ENCODE measurements around the gene TAOK2. TPM values are rescaled to one million over a fixed set of nuclear protein-coding genes. Genes with fewer than 3 reads are reported as not detected.
"Not testable (repeated sequence)": the region's sequence is repeated elsewhere in the genome, so short reads cannot be mapped to it uniquely, and the experiment has no call there.

TAOK2 gene
- total RNA-seq, 1 donor from 2014 or later, result 159 TPM

DNA sequence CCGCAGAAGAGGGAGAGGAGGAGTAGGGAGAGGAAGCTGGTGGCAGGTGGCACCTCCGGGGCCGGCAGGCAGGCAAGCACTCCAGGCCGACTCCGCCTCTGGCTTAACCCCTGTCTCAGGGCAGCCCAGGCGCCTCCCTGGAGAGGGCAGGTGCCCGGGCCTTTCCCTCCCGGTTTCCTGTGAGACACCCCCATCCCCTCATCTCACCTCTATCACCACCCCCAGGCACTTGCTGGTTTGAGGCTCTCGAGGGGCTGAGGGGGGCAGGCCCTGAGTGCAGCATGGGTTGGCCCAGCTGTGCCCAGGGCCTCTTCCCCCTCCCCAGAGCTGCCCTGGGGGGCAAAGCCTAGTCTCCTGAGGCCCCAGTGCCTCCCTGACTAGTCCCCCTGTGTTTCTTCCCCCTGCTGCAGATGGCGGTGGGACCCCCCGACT is 31.2 kb downstream of the TAOK2 start:
- no peak for DNase-seq

DNA sequence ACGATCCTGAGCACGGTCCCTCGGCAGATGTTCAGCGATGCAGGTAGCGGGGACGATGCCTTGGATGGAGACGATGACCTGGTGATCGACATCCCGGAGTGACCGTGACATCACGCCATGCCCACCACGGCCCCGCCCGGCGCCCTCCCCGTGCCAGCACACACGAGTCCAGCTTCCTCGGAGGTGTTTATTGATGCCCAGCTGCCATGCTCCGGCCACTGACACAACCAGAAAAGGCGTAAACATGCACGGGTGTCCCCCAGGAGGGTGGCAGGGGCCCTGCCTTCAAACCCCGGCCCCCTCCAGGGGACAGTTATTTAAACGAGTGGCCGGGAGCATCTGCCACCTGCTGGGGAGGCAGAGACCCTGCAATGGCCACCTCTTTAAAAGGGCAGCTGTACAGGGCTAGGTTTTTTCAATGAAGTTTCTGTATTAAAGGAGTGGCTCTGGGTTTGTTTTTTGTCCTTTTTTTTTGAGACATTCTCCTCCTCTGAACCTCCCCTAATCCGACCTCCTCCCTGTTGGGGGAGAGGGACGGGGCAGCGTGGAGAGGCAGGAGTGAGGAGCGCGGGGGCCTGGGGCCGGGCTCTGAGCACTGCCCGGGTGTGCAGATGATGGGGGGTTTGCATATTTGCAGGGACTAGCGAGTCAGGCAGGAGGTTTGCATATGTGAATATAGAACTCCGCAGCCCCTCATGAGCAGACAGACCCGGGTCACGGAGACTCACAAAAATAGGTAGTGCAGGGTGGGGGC is 31.9 kb downstream of the TAOK2 start:
- DNase-seq, result peak; percentile 71

DNA sequence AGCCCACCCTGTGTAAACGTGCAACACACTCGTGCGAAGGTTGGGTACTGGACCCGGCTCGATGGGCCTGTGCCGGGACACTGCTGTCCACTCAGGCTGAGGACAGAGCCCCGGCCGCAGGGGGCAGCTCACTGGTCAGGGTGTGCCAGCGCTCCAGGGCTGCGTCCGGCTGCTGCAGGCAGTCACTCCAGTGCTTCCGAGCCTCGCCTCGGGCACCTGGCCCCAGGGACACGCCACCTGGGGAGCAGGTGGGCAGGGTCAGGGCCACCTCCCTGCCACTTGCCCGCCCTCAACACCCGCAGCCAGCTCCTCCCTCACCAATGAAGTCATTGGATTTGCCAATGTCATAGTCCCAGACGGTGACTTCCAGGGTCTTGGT is 32.4 kb downstream of the TAOK2 start:
- no peak for DNase-seq

DNA sequence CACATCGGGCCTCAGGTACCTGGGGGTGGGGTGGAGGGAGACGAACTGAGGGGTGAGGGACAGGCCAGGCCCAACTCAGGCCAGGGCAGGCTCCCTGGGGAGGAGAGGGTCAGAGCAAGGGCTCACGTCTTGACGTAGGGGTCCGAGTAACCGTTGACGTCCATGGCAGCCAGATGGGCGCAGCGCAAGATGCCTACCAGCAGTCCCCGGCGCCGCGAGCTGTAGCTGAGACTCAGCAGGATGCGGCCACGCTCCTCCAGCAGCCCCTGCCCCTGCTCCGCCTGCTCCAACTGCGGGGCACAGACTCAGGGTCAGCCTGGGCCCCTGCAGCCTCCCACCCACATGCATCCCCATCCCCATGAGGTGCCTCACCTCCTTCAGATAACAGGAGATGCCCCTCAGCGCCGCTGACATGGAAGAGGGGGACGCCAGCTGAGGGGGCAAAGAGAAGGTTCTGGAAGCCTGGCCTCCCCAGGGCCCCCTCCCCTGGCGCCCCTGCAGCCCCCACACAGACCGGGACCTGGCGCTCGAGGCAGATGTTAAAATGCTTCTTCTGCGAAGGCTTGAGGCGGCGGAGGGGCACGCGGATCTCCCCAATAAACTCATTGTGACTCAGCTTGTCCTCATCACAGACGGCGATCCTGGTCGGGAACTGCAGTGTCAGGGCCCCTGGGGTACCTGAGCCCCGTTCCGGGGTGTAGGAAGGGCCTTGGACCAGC is 33.1 kb downstream of the TAOK2 start:
- DNase-seq, result no peak

DNA sequence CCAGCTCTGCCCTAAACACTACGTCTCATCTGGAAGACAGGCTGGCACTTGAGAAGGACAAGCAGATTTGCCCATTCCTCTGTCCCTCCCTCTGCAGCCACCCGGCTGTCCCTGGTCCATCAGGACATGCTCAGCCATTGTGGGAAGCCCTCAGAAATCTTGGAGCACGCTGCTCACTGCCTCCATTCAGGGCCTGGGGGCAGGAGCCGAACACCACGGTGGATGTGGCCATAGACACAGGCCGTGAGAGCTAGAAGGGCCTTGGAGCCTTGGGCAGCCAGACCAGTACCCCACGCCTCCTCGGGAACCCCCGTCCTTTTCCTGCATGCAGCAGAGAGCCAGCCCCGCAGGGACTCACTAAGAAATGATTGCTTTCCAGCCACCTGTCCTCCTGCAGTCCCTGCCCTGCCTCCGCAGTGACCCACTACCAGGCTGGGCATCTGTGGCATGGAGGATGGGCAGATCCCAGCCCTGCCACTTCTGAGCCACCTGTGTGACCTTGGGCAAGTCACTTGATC is 33.8 kb downstream of the TAOK2 start:
- no peak for DNase-seq

DNA sequence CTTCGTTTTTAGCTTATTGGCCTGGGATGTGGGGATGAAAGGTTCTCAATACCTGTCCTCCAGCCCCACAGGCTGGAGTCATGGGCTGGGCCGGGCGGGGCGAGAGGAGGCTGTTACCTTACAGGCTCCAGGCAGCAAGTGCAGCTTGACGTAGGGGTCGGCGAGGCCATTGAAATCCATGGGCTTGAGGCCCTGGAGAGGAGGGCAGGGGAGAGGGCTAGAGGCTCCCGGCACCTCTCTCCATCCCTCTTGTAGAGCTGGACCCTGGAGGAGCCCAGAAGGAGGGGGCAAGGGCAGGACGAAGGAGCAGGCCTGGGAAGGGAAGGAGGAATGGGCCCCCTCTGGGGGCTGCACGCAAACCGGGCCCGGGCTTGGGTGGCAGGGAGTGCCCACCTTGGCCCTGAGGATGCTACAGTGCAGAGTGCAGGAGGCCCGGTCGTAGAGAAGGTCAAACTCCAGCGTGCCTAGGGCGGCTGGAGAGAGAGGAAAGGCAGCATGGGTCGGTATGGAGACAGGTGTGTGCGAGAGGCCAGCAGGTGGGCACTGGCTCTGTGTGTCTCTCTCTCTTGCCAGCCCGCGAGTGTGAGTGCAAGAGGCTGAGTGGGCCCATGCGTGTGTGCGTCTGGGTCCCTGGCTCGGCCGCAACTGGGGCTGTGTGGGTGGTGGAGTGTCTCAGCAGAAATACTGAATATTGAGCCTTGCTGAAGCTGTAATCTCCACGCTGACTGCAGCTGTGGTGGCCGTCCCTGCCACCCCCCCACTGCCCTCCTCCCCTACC is 35.6 kb downstream of the TAOK2 start:
- no peak for DNase-seq

DNA sequence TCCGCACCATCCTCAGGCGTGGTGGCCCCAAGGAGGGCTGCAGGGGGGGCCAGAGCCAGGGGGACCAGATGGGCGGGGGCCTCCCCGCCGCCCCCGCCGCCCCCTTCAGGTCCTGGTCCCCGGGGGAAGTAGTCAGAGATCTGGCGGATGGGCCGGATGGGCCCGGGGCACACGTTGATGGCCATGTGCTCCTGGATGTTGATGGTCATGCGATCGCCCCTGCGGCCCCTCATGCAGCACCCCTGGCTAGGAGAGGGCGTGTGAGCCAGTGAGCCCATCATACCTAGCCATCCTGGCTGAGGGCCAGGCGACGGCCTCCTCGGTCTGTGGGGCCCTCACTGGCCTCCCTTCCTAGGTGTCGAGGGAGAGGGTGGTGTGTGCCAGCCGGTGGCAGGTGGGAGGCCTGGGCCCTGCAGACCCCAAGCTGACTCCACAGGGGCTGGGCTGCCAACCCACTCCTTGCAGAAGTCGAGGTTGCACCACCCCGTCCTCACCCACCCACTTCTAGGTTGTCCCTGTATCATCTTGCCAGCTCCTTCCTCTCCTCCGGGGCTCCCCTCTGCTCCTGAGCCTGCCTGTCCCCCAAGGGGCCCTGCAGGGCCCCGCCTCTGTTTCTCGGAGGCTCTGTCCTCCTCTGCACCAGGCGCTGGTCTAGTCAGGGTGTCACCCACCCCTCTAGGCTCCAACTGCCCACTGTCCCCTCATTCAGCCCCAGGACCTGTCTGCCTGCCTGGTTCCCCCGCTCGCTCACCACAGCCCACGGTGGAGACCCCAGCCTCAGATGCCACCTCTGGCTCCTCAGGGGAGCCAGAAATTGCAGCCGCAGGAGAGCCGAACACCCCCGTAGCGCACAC is 36.5 kb downstream of the TAOK2 start:
- DNase-seq, result no peak

DNA sequence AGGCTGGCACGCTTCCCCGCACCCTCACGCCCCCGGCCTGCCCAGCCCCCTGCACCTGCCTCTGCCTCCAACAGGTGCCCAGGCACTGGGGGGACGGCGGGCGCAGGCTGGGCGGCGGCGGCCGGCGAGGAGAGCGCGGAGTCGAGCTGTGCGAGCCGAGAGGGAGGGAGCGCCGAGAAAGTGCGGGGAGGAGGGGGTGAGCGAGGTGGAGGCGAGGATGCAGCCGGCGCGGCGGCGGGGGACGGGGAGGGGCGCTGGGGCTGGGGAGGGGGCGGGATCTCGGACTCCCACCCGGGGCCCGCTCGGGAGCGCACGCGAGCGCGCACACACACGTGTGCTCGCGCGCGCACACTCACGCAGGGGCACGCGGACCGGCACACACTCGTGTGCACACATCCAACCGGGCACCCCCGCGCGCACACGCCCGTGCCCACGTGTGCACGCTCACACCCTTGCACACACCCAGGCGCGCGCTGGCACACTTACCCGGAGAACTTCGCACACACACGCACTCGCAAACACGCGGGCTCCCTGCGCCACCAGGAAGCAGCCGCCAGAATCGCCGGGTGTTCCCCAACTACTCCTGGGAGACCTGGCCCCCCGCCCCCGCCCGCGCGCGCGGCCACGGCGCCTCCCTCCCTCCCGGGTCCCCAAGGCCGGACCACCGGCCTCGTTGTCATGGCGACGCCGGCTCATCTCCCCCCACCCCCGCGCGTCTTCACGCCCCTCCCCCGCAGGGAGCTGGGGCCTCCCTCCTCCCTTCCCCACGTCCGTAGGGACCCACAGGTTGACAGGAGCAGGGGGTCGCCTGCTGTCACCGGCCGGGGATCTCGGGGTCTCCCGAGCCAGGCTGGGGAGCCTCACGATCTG is 37.4 kb downstream of the TAOK2 start, which contains the start of gene DOC2A:
TSS of gene DOC2A (minus strand) at position 184 of the 870 bp plus-strand sequence. CDS start 805 bp downstream, outside the sequence.
- no peak for DNase-seq

DNA sequence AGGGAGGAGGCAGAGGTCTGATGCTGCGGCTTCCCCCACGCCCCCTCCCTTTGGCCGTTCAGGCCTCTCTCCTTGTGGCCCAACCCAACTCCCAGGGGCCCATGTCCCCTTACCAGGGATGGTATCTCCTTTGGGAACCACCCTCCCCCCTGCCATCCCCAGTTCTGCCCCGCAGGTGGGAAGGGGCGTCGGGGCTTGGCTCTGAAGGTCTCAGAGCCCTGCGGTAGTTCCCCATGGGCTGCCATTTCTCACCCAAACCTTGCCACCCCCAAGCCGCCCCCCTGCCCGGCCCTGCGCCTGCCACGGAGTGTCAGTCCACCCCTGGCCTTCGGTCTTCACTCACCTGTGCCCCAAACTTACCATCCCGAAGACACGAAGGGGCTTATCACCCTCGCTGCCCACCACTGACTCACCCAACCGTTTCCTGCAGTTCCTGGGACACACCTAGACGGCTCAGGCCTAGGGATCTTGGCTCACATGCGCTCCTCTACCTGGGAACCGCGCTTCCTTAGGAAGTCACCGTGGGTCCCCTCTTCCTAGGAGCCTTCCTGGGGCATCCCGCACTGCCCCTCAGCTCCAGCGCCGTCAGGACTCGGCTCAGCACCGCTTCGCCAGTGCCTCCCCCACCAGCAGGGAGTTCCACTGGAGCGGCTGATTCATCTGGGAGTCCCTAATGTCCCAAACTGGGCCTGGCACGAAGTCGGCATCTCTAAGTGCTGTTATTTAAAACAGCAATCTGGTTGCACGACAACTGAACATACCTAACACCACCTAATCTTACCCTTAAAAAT is 38.2 kb downstream of the TAOK2 start:
- DNase-seq, result no peak

DNA sequence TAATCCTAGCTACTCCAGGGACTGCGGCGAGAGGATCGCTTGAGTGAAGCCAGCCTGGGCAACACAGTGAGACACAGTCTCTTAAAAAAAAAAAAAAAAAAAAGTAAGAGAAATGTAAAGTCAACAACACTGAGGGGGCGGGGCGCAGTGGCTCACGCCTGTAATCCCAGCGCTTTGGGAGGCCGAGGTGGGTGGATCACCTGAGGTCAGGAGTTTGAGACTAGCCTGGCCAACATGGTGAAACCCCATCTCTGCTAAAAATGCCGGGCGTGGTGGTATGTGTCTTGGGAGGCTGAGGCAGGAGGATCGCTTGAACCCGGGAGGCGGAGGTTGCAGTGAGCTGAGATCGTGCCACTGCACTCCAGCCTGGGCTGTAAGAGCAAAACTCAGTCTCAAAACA is 38.9 kb downstream of the TAOK2 start:
- DNase-seq, result not testable (repeated sequence)

DNA sequence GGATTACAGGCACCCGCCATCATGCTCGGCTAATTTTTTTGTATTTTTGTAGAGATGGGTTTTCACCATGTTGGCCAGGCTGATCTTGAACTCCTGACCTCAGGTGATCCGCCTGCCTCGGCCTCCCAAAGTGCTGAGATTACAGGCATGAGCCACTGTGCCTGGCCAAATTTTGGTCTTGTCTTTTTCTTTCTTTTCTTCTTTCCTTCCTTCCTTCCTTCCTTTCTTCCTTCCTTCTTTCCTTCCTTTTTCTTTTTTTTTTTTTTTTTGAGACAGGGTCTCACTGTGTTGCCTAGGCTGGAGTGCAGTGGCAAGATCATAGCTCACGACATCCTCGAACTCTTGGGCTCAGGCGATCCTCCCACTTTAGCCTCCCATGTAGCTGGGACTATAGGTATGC is 41.8 kb downstream of the TAOK2 start:
- not testable (repeated sequence) for DNase-seq

DNA sequence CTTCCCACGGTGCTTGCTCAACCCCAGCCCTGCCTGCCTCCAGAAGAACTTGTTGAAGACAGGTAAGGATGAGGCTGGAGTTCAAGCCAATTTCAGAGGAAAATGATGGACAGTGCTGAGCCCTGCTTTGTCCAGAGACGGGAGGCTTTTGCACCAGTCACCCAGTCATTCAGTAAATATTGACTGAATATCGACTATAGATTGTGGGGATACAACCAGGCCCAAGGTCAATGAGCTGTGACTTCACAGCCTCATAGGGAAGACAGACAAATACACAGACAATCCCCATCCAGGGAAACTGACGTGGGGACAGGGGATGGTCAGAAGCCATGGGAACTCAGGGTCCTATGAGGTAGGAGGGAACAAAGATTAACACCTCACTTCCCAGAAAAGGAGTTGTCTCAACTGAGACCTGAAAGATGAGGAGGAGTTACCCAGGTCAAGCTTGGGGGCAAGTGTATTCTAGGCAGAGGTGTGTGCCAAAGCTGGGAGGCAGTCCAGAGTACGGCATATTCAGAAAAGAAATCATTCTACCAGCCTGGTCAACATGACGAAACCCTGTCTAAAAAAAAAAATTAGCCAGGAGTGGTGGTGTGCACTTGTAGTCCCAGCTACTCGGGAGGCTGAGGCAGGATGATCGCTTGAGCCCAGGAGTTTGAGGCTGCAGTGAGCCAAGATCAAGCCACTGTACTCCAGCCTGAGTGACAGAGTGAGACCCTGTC is 43.0 kb downstream of the TAOK2 start:
- DNase-seq, result no peak

DNA sequence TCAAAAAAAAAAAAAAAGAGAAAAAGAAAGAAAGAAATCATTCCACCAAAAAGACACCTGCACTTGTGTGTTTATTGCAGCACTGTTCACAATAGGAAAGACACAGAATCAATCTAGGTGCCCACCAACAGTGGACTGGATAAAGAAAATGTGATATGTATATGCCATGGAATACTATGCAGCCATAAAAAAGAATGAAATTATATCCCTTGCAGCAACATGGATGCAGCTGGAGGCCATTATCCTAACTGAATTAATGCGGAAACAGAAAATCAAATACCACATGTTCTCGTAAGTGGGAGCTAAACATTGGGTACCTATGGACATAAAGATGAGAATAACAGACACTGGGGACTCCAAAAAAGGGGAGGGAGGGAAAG is 43.6 kb downstream of the TAOK2 start:
- DNase-seq, result no peak

DNA sequence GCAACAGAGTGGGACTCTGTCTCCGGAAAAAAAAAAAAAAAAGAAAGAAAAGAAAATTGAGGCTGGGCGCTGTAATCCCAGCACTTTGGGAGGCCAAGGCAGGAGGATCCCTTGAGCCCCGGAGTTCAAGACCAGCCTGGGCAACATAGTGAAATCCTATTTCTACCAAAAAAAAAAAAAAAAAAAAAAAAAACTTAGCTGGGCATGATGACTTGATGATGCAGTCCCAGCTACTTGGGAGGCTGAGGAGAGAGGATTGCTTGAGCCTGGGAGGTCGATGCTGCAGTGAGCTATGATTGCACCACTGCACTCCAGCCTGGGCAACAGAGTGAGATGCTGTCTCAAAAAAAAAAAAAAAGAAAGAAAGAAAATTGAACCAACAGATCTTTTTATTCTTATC is 44.3 kb downstream of the TAOK2 start:
- DNase-seq, result not testable (repeated sequence)

DNA sequence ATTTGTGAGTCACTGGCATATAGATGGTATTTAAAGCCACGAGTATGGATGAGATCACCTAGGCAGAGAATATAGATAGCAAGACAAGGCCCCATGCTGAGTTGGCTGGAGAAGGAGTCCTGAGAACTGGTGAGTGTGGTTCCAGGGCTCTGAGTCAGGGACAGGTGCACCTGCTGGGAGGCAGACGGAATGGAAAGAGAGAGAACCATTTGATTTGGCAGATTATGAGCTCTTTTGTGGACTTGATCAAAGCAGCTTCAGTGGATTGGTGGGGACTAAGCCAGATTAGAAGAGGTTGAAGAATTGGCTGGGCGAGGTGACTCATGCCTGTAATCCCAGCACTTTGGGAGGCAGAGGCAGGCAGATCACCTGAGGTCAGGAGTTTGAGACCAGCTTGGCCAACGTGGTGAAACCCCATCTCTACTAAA is 45.1 kb downstream of the TAOK2 start:
- no peak for DNase-seq

DNA sequence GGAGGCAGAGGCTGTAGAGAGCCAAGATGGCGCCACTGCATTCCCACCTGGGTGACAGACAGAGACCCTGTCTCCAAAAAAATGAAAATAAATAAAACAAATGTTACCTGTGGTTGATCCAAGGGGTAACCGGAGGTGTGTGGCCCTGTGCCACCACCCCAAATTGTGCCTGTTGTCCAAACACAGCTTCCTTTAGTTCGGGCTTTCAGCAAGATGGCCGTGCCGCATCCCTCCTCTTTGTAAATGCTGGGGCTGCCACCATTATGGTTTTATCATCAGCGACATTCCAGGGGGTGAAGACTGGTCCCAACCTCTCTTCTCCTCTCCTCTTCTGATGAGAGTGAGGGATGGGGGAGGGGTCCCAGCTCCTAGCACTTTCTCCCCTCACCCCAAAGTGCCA is 49.2 kb downstream of the TAOK2 start, which contains the start of gene C16orf92:
TSS of gene C16orf92 (plus strand) at position 312 of the 400 bp plus-strand sequence. CDS start 143 bp downstream, outside the sequence.
- DNase-seq, result no peak

DNA sequence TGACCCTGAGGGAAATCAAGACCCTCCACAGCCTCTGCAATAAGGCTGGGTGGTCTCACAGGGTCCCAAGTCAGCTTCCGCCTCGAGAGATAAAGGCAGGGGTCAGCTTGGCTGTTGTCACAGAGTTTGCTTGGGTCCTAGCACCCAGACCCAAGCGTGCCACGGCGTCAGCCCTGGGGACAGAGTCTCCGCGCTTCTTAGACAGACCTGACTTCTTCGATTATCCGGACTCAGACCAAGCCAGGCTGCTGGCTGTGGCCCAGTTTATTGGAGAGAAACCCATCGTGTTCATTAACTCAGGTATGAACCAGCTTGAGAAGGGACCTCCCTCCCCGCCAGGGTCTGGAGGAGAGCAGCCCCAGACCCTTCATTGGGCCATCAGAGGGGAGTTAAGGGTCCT is 49.9 kb downstream of the TAOK2 start:
- DNase-seq, result no peak

DNA sequence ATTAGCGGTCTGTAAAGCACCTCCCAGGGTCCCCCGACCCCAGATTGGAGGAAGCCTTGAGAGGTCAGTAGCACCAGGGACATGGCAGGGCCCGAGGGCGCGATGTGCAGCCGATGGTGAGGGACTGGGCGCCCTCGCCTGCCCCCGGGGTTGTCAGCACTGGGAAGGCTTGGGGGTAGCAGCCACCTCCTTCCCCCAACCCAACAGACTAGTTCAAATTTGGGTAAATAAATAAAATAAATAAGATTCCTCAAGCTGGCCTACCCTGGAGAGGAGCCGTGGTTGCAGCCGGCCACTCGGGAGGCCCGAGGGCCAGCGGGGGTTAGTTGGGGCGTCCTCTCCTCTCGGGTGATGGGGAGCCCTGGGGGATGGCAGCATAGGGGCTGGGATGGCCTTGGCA is 50.8 kb downstream of the TAOK2 start:
- no peak for DNase-seq

DNA sequence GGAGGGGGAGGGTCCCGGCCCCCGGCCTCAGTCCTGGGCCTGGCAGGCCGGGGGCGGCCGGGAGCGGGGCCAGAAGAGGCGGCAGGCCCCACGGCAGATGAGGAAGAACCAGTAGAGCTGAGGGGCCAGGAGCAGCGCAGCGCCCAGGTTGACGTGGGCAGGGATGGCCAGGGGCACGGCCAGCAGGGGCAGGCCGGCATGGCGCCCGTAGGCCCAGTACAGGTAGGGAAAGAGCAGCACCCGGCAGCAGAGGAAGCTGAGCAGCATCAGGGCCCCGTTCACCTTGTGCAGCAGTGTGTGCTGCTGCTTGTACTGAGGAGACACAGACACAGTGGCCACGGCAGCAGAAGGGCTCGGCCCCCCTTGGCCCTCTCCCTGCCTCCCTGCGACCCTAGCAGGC is 51.5 kb downstream of the TAOK2 start:
- DNase-seq, result no peak
